Measurements from ENCODE around the gene DUSP12.

The DUSP12 gene, protein sequence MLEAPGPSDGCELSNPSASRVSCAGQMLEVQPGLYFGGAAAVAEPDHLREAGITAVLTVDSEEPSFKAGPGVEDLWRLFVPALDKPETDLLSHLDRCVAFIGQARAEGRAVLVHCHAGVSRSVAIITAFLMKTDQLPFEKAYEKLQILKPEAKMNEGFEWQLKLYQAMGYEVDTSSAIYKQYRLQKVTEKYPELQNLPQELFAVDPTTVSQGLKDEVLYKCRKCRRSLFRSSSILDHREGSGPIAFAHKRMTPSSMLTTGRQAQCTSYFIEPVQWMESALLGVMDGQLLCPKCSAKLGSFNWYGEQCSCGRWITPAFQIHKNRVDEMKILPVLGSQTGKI

DNA sequence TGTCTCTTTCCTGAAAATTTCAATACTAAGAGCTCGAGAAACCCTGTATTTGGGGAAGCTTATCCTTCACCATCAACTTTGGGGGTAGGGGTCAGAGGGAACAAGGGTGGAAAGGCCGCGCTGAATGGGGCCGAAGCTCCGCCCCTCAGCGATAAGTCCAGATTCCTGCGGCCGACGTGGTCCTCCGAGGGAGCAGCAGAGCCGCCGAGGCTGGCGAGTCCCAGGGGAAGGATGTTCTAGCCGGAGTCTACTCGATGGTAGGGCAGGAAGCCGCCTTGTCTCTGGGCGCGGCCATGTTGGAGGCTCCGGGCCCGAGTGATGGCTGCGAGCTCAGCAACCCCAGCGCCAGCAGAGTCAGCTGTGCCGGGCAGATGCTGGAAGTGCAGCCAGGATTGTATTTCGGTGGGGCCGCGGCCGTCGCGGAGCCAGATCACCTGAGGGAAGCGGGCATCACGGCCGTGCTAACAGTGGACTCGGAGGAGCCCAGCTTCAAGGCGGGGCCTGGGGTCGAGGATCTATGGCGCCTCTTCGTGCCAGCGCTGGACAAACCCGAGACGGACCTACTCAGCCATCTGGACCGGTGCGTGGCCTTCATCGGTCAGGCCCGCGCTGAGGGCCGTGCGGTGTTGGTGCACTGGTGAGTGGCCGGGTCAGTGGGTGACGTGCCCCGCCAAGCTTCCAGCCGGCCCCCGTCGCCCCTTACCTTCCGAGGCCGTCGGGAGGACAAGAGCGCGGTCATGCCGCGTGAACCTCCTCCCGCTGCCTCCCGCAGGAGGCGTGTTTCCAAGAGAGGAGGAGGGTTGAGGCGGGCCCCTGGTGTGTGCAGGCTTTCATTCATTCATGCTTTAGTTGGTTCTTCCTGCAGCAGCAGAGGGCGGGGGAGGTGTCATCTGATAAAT lies at the start of gene DUSP12:
Gene DUSP12 (plus strand): TSS at position 278 of the 899 bp plus-strand sequence. CDS start 16 bp downstream, at position 294.
- peak; percentile 96 for DNase-seq (ENCODE audit: low read depth)
- TF ChIP-seq, protein P1, sequence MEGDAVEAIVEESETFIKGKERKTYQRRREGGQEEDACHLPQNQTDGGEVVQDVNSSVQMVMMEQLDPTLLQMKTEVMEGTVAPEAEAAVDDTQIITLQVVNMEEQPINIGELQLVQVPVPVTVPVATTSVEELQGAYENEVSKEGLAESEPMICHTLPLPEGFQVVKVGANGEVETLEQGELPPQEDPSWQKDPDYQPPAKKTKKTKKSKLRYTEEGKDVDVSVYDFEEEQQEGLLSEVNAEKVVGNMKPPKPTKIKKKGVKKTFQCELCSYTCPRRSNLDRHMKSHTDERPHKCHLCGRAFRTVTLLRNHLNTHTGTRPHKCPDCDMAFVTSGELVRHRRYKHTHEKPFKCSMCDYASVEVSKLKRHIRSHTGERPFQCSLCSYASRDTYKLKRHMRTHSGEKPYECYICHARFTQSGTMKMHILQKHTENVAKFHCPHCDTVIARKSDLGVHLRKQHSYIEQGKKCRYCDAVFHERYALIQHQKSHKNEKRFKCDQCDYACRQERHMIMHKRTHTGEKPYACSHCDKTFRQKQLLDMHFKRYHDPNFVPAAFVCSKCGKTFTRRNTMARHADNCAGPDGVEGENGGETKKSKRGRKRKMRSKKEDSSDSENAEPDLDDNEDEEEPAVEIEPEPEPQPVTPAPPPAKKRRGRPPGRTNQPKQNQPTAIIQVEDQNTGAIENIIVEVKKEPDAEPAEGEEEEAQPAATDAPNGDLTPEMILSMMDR (conservative IDR thresholded peaks at IDR 0.05; ENCODE audit: control insufficient read depth, insufficient read depth, low read depth, low read length): peak; percentile 2
- H3K4me3 ChIP-seq (ENCODE audit: control insufficient read depth, low read depth, low read length): peak within 1 kb of the TSS; percentile 92

DNA sequence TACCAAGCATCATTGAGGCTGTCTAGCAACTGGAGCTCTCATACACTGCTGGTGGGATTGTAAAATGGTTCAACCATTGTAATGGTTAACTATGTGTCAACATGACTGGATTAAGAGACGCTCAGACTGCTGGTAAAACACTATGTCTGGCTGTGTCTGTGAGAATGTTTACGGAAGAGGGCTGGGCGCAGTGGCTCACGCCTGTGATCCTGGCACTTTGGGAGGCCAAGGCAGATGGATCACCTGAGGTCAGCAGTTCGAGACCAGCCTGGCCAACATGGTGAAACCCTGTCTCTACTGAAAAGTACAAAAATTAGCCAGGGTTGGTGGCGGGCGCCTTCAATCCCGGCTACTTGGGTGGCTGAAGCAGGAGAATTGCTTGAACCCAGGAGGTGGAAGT lies 47.3 kb upstream of the DUSP12 start:
- no peak for DNase-seq (ENCODE audit: low read depth)
- TF ChIP-seq, protein P1 (conservative IDR thresholded peaks at IDR 0.05; ENCODE audit: control insufficient read depth, insufficient read depth, low read depth, low read length): no peak
- H3K4me3 ChIP-seq (ENCODE audit: control insufficient read depth, low read depth, low read length): no peak overlapping the region

DNA sequence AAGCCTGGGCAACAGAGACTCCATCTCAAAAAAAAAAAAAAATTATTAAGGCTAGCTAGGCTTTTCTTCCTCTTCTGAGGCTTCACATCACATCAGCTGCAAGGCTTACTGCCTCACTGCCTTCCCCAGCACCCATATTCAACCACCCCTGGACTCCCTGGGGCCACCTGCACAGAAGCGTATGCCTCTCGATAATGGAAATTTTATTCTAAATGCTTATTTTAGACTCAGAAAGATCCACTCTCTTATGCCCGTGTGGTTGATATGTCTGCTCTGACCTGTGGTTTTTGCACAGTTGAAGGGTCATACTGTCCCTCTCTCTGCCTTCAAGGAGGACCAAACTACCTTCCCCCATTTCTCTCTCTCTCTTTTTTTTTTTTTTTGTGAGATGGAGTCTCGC lies 44.0 kb upstream of the DUSP12 start:
- H3K4me3 ChIP-seq (ENCODE audit: control insufficient read depth, low read depth, low read length): no peak overlapping the region
- TF ChIP-seq, protein P1 (conservative IDR thresholded peaks at IDR 0.05; ENCODE audit: control insufficient read depth, insufficient read depth, low read depth, low read length): no peak
- DNase-seq (ENCODE audit: low read depth): no peak

DNA sequence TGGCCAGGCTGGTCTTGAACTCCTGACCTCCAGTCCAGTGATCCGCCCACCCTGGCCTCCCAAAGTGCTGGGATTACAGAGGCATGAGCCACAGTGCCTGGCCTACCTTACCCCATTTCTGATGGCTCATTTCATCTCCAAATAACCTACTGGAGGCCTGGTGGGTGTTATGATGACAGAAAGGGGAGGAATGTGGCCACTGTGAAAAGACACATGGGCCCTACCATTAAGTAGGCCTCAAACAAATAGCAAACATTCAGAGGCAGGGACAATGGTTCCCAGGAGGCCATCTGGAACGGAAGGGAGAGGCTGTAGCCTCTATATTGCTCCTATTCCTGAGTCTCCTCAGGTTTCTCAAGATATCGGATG lies 43.5 kb upstream of the DUSP12 start:
- DNase-seq (ENCODE audit: low read depth): peak; percentile 88
- TF ChIP-seq, protein P1 (conservative IDR thresholded peaks at IDR 0.05; ENCODE audit: control insufficient read depth, insufficient read depth, low read depth, low read length): no peak
- H3K4me3 ChIP-seq (ENCODE audit: control insufficient read depth, low read depth, low read length): no peak overlapping the region

DNA sequence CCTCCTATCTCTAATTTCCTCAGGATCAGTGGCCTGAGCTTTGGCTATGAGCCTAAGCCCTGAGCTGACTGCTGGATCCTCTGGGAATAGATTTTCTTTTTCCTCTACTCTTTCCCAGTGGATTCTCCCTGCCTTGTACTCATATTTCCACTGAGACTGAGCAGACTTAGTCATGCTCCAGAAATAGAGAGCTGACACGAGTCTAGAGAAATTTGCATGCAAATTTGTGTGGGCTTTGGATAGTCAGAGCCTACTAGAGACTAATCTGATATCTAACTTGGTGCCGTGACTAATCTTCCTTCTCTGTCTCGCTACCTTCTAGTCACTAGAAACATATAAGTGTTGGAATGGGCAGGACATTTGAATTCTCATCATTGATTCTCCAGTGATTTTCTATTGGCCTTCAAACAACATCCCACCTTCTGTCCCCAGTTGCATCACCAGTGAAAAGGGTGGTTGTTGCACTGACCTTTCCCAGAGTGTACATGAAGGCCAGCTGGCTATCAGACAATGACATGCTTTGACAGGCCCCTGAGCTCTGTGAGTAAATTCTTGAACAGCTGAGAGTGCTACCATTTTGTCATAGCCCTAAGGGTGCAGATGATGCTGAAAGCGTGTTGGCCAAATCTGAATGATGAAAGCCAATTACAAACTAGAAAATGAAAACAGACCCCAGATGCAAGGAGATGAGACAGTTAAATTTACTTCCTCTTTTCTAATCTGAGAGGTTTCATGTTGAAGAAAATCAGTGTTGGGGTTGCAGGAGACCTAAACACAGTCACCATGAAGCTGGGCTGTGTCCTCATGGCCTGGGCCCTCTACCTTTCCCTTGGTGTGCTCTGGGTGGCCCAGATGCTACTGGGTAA lies 42.9 kb upstream of the DUSP12 start, which contains the start of gene FCRLA:
Gene FCRLA (plus strand): TSS at position 748 of the 866 bp plus-strand sequence. CDS start 36 bp downstream, at position 784.
- no peak within 1 kb of the TSS for H3K4me3 ChIP-seq (ENCODE audit: control insufficient read depth, low read depth, low read length)
- DNase-seq (ENCODE audit: low read depth): peak; percentile 98
- TF ChIP-seq, protein P1 (conservative IDR thresholded peaks at IDR 0.05; ENCODE audit: control insufficient read depth, insufficient read depth, low read depth, low read length): no peak

DNA sequence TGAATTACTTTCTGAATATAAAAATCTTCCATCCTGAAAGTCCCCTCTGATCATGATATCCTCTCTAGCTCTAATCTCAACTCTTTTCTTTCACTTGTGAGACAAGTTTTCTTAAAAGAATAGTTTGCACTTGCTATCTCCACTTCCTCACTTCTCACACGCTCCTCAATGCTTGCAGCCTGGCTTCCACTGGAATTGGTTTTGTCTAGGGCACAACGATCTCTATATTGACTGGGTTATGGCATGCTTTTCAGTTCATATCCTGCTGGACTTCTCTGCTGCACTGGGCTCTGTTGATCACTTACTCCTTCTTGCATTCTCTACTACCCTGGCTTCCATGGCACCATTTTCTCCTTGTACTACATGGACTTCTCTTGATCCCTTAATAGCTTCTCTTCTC lies 42.1 kb upstream of the DUSP12 start:
- DNase-seq (ENCODE audit: low read depth): no peak
- H3K4me3 ChIP-seq (ENCODE audit: control insufficient read depth, low read depth, low read length): no peak overlapping the region
- TF ChIP-seq, protein P1 (conservative IDR thresholded peaks at IDR 0.05; ENCODE audit: control insufficient read depth, insufficient read depth, low read depth, low read length): no peak
